ENCODE results near the gene NOMO2.
"Not testable (repeated sequence)": the region's sequence is repeated elsewhere in the genome, so short reads cannot be mapped to it uniquely, and the experiment has no call there.

- not testable (repeated sequence) for TF ChIP-seq CTCF, EP300, POLR2A, POLR2AphosphoS5 (IDR thresholded peaks at IDR 0.05)
These were observed 30.0 kb upstream of the NOMO2 start for GRCh38 chr16:18591908-18592307.

All from upper lobe of left lung (tissue), 4 donors.